ENCODE measurements around the gene ZMPSTE24. TPM values are rescaled to one million over a fixed set of nuclear protein-coding genes. Genes with fewer than 3 reads are reported as not detected.

Gene ZMPSTE24
- total RNA-seq, 1 donor from 2014 or later = 37.4 TPM

DNA sequence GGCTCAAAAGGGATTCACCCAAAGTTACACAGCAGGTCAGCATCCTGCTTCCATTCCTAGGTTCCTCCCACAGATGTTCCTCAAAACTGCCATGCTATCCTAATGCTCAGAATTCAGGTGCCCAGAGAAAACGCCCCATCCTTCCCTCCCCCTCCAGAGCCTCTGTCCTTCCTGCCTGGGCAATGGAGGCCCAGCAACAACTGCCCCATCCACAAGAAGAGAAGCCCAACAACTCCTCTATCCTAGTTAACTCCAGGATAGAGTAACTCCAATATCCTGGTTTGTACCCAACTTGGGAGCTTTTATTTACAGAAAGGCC lies 42.2 kb downstream of the ZMPSTE24 start:
- intact Hi-C loops (cut with DNase I) = no loop called here
- no peak for DNase-seq (ENCODE audit: missing footprints)
- ATAC-seq = no peak

DNA sequence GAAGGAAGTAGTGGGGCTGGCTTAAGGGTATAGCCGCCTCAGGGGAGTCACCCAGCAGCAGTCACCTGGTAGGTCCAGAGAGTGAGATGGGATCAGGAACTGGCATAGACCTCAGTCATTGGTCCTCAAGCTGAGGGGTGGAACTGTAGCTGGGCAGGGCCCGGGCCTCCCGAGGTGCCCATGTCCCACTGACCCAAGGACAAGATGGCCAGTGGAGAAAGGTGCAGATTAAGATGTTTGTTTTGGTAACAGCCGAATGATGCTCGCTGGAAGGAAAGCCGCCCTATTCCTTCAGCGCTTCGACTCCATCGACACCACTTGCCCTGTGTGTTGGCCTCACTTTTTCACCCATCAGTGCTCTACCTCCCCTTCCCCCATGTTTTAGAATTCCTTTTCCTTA lies 42.6 kb downstream of the ZMPSTE24 start:
- ATAC-seq = no peak
- intact Hi-C loops (cut with DNase I) = no loop called here
- DNase-seq (ENCODE audit: missing footprints) = no peak

DNA sequence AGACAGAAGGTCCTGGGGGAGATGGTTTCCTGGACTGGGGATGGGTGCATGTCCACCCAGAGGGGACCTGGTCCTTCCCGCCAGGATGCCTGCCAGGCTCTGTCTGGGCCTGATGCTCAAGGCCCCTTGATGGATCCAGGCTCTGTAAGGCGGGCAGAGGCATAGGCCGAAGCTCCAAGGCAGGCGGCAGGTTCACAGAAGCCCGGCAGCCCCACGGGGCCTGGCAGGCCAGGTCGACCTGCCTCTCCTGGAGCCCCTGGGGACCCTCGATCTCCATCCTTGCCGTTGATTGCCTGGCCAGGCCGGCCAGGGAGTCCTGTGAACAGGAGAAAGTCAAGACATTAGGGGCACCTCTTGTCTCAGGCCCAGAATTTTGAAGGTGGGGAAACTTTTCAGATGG lies 43.0 kb downstream of the ZMPSTE24 start:
- no peak for DNase-seq (ENCODE audit: missing footprints)
- intact Hi-C loops (cut with DNase I) = no loop called here
- no peak for ATAC-seq

DNA sequence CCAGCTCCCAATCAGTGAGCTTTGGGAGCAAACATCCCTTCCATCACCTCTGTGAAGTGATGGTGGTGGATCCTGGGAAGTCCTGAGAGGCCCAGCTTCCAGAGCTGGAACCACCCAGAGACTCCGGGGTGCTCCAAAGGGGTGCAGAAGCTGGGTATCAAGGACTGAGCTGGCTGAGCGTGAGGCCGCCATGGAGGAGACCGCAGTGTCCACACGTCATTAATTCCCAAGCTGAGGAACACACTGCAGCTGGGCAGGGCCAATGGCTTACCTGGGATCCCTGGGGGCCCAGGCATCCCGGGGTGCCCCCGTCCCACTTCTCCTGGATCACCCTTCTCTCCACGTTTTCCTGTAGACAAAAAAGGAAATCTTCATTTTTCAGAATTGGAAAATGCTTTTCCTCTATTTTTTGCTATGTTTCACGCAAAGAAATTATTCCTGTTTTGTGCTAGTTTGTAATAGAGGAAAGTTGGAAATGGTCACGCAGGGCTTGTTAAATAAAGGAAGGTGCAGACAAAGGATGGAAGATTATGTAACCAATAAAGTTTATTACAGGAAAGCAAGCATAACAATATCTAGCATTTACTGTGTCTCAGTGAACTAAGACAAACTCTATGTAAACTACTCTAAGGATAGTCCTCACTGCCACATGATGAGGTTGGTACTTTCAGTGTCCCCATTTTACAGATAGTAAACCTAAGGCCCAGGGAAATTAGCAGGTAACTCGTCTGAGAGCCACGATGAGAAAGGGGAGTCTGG lies 43.7 kb downstream of the ZMPSTE24 start:
- ATAC-seq = no peak

GRCh38 chr1:40302475-40302874 lies 44.4 kb downstream of the ZMPSTE24 start:
- ATAC-seq (no peak), DNase-seq (ENCODE audit: missing footprints) (no peak)
- intact Hi-C loops (cut with DNase I) = no loop called here

More for the DNA sequence above, 43.7 kb downstream of the ZMPSTE24 start:
- intact Hi-C loops (cut with DNase I) = no loop called here
- DNase-seq (ENCODE audit: missing footprints) = no peak

DNA sequence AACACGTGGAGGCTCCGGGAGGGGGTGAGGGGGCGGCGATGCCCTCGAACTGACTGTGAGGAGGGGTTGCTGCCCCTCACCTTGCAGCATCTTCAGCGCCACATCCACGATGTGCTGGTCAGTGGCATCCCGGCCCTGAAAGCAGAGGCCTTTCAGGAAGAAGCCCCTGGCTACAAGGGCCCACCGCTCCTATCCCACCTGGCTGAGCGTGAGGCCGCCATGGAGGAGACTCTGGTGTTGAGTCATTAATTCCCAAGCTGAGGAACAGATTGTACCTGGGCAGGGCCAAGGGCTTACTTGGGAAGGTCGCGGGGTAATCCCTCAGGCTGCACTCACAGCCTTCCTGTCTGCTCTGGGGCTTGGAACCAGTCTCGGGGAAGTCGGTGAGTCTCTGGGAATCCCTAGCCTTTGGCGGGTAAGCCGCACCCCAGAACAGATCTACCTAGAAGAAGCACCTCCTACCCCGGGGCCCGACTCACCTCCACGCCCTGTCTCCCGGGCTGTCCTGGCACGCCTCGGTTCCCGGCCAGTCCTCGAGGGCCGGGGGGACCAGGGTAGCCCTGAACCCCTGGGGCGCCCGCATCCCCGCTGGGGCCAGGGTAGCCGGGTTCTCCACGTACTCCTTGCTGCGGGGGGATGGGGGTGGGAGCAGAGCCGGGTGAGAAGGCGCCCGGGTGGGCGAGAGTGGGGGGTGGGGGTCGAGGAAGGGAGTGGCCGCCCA lies 45.2 kb downstream of the ZMPSTE24 start:
- DNase-seq (ENCODE audit: missing footprints) (no peak), ATAC-seq (no peak)
- intact Hi-C loops (cut with DNase I) = no loop called here

DNA sequence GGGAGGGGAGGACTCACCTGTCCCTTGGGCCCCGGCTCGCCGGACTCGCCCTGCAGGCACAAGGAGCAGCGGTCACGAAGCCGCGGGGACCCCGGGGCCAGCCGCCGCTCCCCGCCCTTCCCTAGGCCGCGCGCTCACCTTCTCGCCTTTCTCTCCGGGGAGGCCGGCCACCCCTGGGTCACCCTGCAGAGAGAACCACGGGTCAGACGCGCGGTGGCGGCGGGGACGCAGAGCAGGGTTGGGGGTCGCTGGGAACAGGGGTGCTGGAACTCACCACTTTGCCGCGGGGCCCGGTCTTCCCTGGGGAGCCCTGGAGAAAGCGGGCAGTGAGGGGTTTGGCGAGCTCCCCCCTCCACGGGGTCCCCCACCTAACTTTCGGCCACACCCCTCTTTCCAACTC lies 45.8 kb downstream of the ZMPSTE24 start:
- no peak for DNase-seq (ENCODE audit: missing footprints)
- ATAC-seq = no peak
- intact Hi-C loops (cut with DNase I) = no loop called here

- ATAC-seq (no peak), DNase-seq (ENCODE audit: missing footprints) (no peak)
- intact Hi-C loops (cut with DNase I) = no loop called here
These were observed 47.4 kb downstream of the ZMPSTE24 start for GRCh38 chr1:40305451-40305850.

DNA sequence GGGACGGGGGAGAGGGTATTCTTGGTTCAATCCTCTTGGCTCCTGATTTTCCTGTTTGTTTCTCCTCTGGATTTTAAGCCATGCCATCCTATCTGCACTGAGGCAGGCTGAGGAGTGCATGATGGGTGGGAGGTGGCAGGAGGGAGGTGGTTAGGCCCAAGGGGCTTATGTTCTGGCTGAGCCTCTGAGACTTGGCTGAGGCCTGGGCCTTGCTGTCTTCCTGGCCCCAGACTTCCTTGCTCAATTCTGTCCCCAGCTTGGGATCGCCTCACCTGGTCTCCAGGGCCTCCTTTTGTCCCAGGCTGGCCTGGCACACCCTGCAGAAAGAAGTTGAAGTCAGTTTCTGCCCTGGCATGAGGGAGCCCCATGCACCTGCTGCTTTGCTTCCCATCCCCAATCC lies 47.8 kb downstream of the ZMPSTE24 start:
- DNase-seq (ENCODE audit: missing footprints) (no peak), ATAC-seq (no peak)
- intact Hi-C loops (cut with DNase I) = no loop called here

GRCh38 chr1:40306296-40306695 lies 48.3 kb downstream of the ZMPSTE24 start:
- ATAC-seq (no peak), DNase-seq (ENCODE audit: missing footprints) (no peak)
- intact Hi-C loops (cut with DNase I) = no loop called here

- ATAC-seq (no peak), DNase-seq (ENCODE audit: missing footprints) (no peak)
- intact Hi-C loops (cut with DNase I) = no loop called here
These were observed 49.1 kb downstream of the ZMPSTE24 start for GRCh38 chr1:40307186-40307585.

- peak; percentile 55 for ATAC-seq
- no peak for DNase-seq (ENCODE audit: missing footprints)
- intact Hi-C loops (cut with DNase I) = no loop called here
These were observed 50.1 kb downstream of the ZMPSTE24 start for GRCh38 chr1:40308036-40308727.

GRCh38 chr1:40309374-40310128 lies 51.5 kb downstream of the ZMPSTE24 start:
- intact Hi-C loops (cut with DNase I) = no loop called here
- ATAC-seq (no peak), DNase-seq (ENCODE audit: missing footprints) (no peak)

- intact Hi-C loops (cut with DNase I) = no loop called here
- no peak for ATAC-seq
- no peak for DNase-seq (ENCODE audit: missing footprints)
These were observed 52.1 kb downstream of the ZMPSTE24 start for GRCh38 chr1:40310129-40310461.

DNA sequence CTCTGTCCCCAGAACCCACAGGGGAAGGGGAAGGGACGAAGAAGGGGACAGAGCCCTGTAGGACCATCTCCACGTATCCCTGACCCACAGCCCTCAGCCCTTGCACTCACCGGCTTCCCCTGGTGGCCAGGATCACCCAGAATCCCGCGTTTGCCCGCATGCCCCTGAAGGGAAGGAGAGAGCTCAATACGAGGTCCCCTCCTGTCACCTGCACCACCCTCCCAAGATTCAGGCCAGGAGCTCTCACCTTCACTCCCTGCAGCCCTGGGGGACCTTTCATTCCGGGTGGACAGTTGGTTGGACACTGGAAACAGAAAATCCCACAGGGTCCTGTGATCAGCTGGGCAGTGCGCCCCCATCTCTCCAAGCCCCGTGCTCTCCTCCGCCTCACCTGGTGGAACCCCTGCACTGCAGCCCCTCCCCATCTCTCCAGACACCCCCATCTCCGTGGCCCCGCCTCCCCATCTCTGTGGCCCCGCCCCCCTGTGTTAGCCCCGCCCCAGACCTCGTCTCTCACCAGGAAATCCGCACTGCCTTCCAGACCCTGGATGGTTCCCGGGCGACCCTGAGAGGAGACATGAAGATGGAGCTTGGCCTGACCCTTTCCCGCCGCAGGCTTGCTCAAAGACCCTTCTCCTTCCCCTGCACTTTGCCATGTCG lies 53.1 kb downstream of the ZMPSTE24 start:
- no peak for DNase-seq (ENCODE audit: missing footprints)
- no peak for ATAC-seq
- intact Hi-C loops (cut with DNase I) = no loop called here

- ATAC-seq (no peak), DNase-seq (ENCODE audit: missing footprints) (no peak)
- intact Hi-C loops (cut with DNase I) = no loop called here
These were observed 53.7 kb downstream of the ZMPSTE24 start for GRCh38 chr1:40311692-40312091.

- intact Hi-C loops (cut with DNase I) = no loop called here
- ATAC-seq (no peak), DNase-seq (ENCODE audit: missing footprints) (peak; percentile 89)
These were observed 54.5 kb downstream of the ZMPSTE24 start for GRCh38 chr1:40312238-40313205.
